IMR-90 (cell line): Measurements from ENCODE around the gene TMEM25. TPM values are rescaled to one million over a fixed set of nuclear protein-coding genes. Genes with fewer than 3 reads are reported as not detected.

Experiments used
- ATAC-seq: fragments of 200-7000 bp; cut with Tn5 transposase; 2 replicates; pipeline ENCODE4 v1.9.1; 2020; ENCODE audit warnings: low read depth, mild to moderate bottlenecking, moderate library complexity
- BruUV-seq: library from RNA; stranded (reverse); fragments of 400-500 nt; replicated peaks from 2 replicates; lab custom pipeline; 2021; lab: Mats Ljungman, UMichigan
- CTCF ChIA-PET: fragments of 300-600 bp; formaldehyde crosslinking; extraction: SDS; loops from one replicate; lab custom pipeline; 2021; ENCODE audit warnings: antibody characterized with exemption; lab: Yijun Ruan, JAX
- POLR2A ChIA-PET: fragments of 300-600 bp; sonication (Branson Sonifier 250); formaldehyde crosslinking; loops from one replicate; lab custom pipeline; 2022; ENCODE audit warnings: antibody characterized with exemption; ENCODE audit not compliant: unreplicated experiment; lab: Charles Lee
- DNase-seq: peaks from one replicate; pipeline ENCODE4 v3.0.0; 2013
- H2AFZ ChIP-seq: replicated peaks from 2 replicates; pipeline ENCODE3; 2013; ENCODE audit warnings: low read length, mild to moderate bottlenecking; ENCODE audit not compliant: poor library complexity
- H2AK5ac ChIP-seq: 2 replicates; pipeline ENCODE4 v1.6.1; 2013; ENCODE audit warnings: low read depth, low read length, inconsistent platforms
- H2AK9ac ChIP-seq: replicated peaks from 2 replicates; pipeline ENCODE3; 2013; ENCODE audit warnings: mild to moderate bottlenecking, low read depth, low read length, moderate library complexity; ENCODE audit not compliant: poor library complexity
- H2BK120ac ChIP-seq: 2 replicates; pipeline ENCODE4 v1.6.1; 2013; ENCODE audit warnings: low read depth, low read length, inconsistent platforms
- H2BK15ac ChIP-seq: 3 replicates; pipeline ENCODE4 v1.6.1; 2013; ENCODE audit warnings: low read depth, low read length, inconsistent platforms
- H2BK20ac ChIP-seq: 2 replicates; pipeline ENCODE4 v1.6.1; 2013; ENCODE audit warnings: low read depth, mild to moderate bottlenecking, inconsistent platforms, low read length, moderate library complexity
- H2BK5ac ChIP-seq: 2 replicates; pipeline ENCODE4 v1.6.1; 2013; ENCODE audit warnings: mild to moderate bottlenecking, low read depth, low read length, inconsistent platforms; ENCODE audit not compliant: poor library complexity, severe bottlenecking
- H3K14ac ChIP-seq: replicated peaks from 2 replicates; pipeline ENCODE4 v1.6.1; 2013; ENCODE audit warnings: low read depth, low read length, inconsistent platforms
- H3K18ac ChIP-seq: 2 replicates; pipeline ENCODE4 v1.6.1; 2013; ENCODE audit warnings: low read depth, low read length, control low read depth
- H3K23ac ChIP-seq: 2 replicates; pipeline ENCODE4 v1.6.1; 2013; ENCODE audit warnings: low read depth, low read length, inconsistent platforms
- H3K27ac ChIP-seq: 2 replicates; pipeline ENCODE4 v1.5.1; 2013; ENCODE audit warnings: mild to moderate bottlenecking, control low read depth, low read length; ENCODE audit not compliant: insufficient read depth
- H3K27me3 ChIP-seq: 2 replicates; pipeline ENCODE4 v1.6.1; 2013; ENCODE audit warnings: low read length; ENCODE audit not compliant: control insufficient read depth, insufficient read depth
- H3K36me3 ChIP-seq: 2 replicates; pipeline ENCODE4 v1.6.1; 2013; ENCODE audit warnings: low read length, mixed read lengths; ENCODE audit not compliant: control insufficient read depth, insufficient read depth
- H3K4ac ChIP-seq: 2 replicates; pipeline ENCODE4 v1.6.1; 2013; ENCODE audit warnings: low read depth, low read length, inconsistent platforms
- H3K4me1 ChIP-seq: 2 replicates; pipeline ENCODE4 v1.6.1; 2013; ENCODE audit warnings: low read length, mixed read lengths; ENCODE audit not compliant: control insufficient read depth, insufficient read depth
- H3K4me2 ChIP-seq: 2 replicates; pipeline ENCODE4 v1.6.1; 2013; ENCODE audit warnings: low read depth, mild to moderate bottlenecking, control low read depth, low read length, moderate library complexity
- H3K4me3 ChIP-seq: 2 replicates; pipeline ENCODE4 v1.5.1; 2013; ENCODE audit warnings: low read depth, mild to moderate bottlenecking, control low read depth, low read length, moderate library complexity; ENCODE audit not compliant: insufficient read depth
- H3K56ac ChIP-seq: 2 replicates; pipeline ENCODE4 v1.6.1; 2013; ENCODE audit warnings: low read length, inconsistent platforms; ENCODE audit not compliant: insufficient read depth; ENCODE audit errors: extremely low read depth
- H3K79me1 ChIP-seq, 2 experiments: 2 replicates each; pipeline ENCODE4 v1.6.1; 2013; ENCODE audit warnings: low read length in 2 of 2, inconsistent platforms in 1 of 2, low read depth in 1 of 2
- H3K9ac ChIP-seq: 2 replicates; pipeline ENCODE4 v1.6.1; 2013; ENCODE audit warnings: low read depth, low read length, control low read depth
- H3K9me1 ChIP-seq: 2 replicates; pipeline ENCODE4 v1.6.1; 2013; ENCODE audit warnings: low read length, inconsistent platforms; ENCODE audit not compliant: insufficient read depth
- H3K9me3 ChIP-seq: 2 replicates; pipeline ENCODE4 v1.6.1; 2013; ENCODE audit warnings: low read length; ENCODE audit not compliant: control insufficient read depth, insufficient read depth
- H4K20me1 ChIP-seq: 2 replicates; pipeline ENCODE4 v1.6.1; 2013; ENCODE audit warnings: low read length, inconsistent platforms; ENCODE audit not compliant: insufficient read depth
- H4K5ac ChIP-seq: 2 replicates; pipeline ENCODE4 v1.6.1; 2013; ENCODE audit warnings: mild to moderate bottlenecking, low read depth, low read length, control low read depth
- H4K8ac ChIP-seq, 2 experiments: 2 replicates each; pipeline ENCODE4 v1.6.1; 2013; ENCODE audit warnings: low read depth in 2 of 2, low read length in 2 of 2, control low read depth in 1 of 2, inconsistent platforms in 1 of 2
- H4K91ac ChIP-seq: 2 replicates; pipeline ENCODE4 v1.6.1; 2013; ENCODE audit warnings: low read depth, low read length, inconsistent platforms; ENCODE audit not compliant: insufficient read depth
- MAFK ChIP-seq: IDR thresholded peaks from 2 replicates; pipeline ENCODE4 v1.6.1; 2012; ENCODE audit warnings: low read depth, low read length, improper control_type of control experiment
- WGBS, 2 experiments: methylation state at CpG; one replicate each; pipeline versions ENCODE4 v1.1.5 to v1.1.7; 2013; ENCODE audit warnings: missing lambda C conversion rate in 2 of 2; ENCODE audit not compliant: insufficient read length in 1 of 2; ENCODE audit errors: extremely low coverage in 2 of 2; 5-methylcytosine and 5-hydroxymethylcytosine counted together
- dilution Hi-C: fragments of 300-500 bp; cut with HindIII; formaldehyde crosslinking; loops from one replicate; pipeline ENCODE4 v1.14.3; 2018; ENCODE audit warnings: low sequenced_read_pairs; ENCODE audit not compliant: unreplicated experiment
- in situ Hi-C: fragments of 300-500 bp; cut with MboI; formaldehyde crosslinking; loops from 3 replicates; pipeline ENCODE4 v1.14.3; 2019; ENCODE audit warnings: low sequenced_read_pairs, inconsistent platforms, mixed read lengths
- intact Hi-C: fragments of 100-400 bp; cut with micrococcal nuclease; formaldehyde crosslinking; loops from 2 replicates; pipeline ENCODE4 v1.10.0; 2022
- polyA plus RNA-seq, 3 experiments: library from polyadenylated mRNA; depleted of rRNA; stranded (reverse); fragments of >200 nt; gene quantifications; 2 replicates each; pipeline ENCODE4 v1.2.3, GENCODE V29; 2012; ENCODE audit warnings: low replicate concordance in 1 of 3
- total RNA-seq: library from RNA; depleted of rRNA; stranded (reverse); fragments of >200 nt; gene quantifications from 2 replicates; pipeline ENCODE4 v1.2.3, GENCODE V29; 2012

TMEM25 gene
- total and polyA plus RNA-seq, 2 of the 4 experiments (the other 2 are of a cell fraction): 14.0 to 37.1 TPM

- Histone ChIP-seq H3K36me3 (no peaks in the 10 kb centered on the region; the same call in 1 of the 2 replicates), H2AK9ac (peak overlapping the region; percentile 25), H3K4ac (0 out of 2 replicates have a peak overlapping the region, but pooled peaks have one; percentile 30), H4K91ac (no peak overlapping the region), H3K4me1 (peaks cover 2% of the 10 kb centered on the region; the same call in 1 of the 2 replicates), H3K14ac (0 out of 2 replicates have a peak overlapping the region, but pooled peaks have one; percentile 39), H2AFZ (peak overlapping the region; percentile 26), H3K56ac (no peak overlapping the region), H4K5ac (no peak overlapping the region), H2BK5ac (no peak overlapping the region), H3K18ac (no peak overlapping the region), H4K20me1 (no peaks in the 10 kb centered on the region), H2AK5ac (peak overlapping the region; percentile 3; the same call in 1 of the 2 replicates), H3K79me1 (peaks cover 12 to 15% of the 10 kb centered on the region in 2 experiments), H3K9ac (peak overlapping the region; percentile 32; the same call in 1 of the 2 replicates), H3K23ac (no peak overlapping the region), H2BK15ac (no peak overlapping the region), H2BK120ac (no peak overlapping the region), H2BK20ac (no peak overlapping the region), H3K27me3 (no peaks in the 10 kb centered on the region), H3K9me3 (no peaks in the 10 kb centered on the region), H4K8ac (peak overlapping the region; percentile 72 to 74; a peak in 2 of 4 replicates), H3K4me2 (peak overlapping the region; percentile 69), H3K27ac (no peak overlapping the region), H3K9me1 (peaks cover 10% of the 10 kb centered on the region), H3K4me3 (no peak overlapping the region)
- dilution Hi-C loops (no loop called here), intact Hi-C loops (loop anchor here (5.0 kb wide), 3 partner anchors 368 to 1793 kb away; partner anchors contain the start of gene BUD13), in situ Hi-C loops (no loop called here)
- ATAC-seq (no peak), DNase-seq (no peak)
- CTCF ChIA-PET: no interaction called here
- WGBS, 2 experiments: 13% methylated on average over 1 of the region's 5 CpGs; no CpG with 5 or more reads in 1 of the 2 experiments
- BruUV-seq: no TSS peak
- POLR2A ChIA-PET: no interaction called here
- no peak for TF ChIP-seq MAFK
Observed at GRCh38 chr11:118565051-118565450, 34.1 kb downstream of the TMEM25 start.
